Posterior vena cava (tissue), 2 donors: ENCODE results near the gene C1R. TPM values are rescaled to one million over a fixed set of nuclear protein-coding genes. Genes with fewer than 3 reads are reported as not detected.
"Not testable (repeated sequence)": the region's sequence is repeated elsewhere in the genome, so short reads cannot be mapped to it uniquely, and the experiment has no call there.

ENCODE experiments used
- DNase-seq: peaks from one replicate; pipeline ENCODE4 v3.0.0-alpha.2; 2020; ENCODE audit warnings: low spot score
- intact Hi-C, 2 donors: fragments of 100-400 bp; cut with DNase I; formaldehyde crosslinking; loops; one replicate each; pipeline versions ENCODE4 v1.14.1 to v1.14.2; 2022 to 2023
- total RNA-seq, 2 donors: library from RNA; stranded (reverse); fragmentation: NEBNext Ultra II Directional; extraction: Animal tissue kit (Norgen Biotek cat#: 25700); gene quantifications; one replicate each; pipeline ENCODE4 v1.2.1, GENCODE V29; 2021
- donor health status: DM: yes; HTN: yes; CAD: no.
- donor health status: DM: yes; HTN: yes; CAD: no.

Gene C1R
- total RNA-seq, 2 donors from 2014 or later: 1,008 to 1,686 TPM

DNA sequence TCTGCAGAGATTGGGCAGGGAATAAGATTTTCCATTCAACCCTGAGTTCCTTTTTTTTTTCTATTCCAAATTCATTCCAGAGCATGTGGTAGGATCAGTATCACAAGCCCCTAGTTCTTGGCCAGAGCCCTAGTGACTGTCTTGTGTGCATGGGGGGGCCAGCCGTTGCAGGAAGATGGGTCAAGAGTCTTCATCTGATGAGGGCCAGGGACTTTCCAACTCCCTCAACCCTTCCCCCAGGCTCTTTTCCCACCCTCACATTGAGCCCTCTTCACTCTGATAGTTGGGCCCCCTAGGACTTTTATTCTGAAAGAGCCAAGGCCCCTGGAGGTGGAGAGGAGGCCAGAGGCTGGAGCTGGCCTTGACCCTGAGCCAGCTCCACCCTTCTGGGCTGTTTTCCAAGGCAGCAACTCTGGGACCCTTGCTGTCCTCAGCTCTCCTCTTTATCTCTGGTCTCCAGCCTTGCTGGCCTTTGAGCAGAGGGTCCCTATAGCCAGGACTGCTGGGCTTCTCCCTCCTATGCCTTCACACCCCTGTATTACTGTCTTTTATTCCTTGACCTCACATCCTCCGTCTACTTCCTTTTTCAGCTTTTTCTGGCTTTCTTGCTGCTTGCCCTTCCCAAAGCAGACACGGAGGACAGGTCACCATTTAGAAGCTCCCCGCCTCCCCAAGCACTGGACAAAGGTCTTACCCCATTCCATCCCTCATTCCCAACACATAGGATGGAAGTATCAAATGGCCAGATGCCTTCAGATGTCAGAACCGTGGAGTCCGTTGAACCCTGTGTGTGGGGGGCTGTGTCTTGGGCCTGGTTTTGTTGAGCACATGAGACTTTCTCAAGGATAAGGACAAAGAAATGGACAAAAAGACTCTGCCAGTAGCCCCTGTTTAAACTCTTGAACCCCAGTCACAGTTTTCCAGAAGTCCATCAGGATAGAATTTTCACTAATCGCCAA, 30.8 kb upstream of the C1R start:
- intact Hi-C loops: no loop called here
- DNase-seq: no peak

- intact Hi-C loops: no loop called here
- no peak for DNase-seq
These were observed 29.1 kb upstream of the C1R start for GRCh38 chr12:7121324-7121723.

DNA sequence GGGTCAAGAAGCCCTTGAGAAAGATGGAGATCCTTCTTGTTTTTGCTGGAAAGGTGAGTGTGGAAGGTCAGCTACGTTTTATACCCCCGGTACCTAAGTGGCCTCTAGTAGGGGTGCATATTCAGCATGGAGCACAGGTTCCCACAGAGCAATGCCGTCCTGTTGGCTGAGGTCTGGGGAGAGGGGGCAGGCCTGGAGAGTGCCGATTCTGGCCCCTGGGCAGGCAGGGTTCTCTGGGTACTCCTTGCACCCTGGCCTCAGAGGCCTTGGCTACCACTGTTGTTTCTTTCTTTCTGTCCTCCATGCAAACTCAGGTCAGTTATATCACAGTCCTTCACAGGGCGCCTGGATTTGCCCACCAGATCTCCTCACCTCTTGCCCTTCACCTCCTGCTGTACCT, 27.9 kb upstream of the C1R start:
- intact Hi-C loops: no loop called here
- DNase-seq: no peak

DNA sequence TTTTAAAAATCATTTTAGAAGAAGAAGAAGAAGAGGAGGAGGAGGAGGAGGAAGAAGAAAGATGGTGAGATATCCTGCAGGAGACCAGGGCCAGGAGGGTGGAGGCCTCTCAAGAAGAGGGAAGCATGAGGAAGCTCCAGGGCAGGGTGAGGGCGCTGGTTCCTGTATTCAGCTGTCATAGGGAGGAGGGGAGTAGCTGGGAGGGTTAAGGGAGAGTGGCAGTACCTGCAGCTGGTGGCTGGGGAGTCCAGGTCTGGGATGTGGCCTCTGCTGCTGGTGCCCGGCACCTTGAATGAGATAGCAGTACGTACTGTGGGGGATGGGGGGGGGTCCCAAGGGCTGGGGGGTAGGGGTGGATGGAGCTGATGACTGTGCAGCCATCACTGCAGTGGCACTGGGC, 26.6 kb upstream of the C1R start:
- DNase-seq: no peak
- intact Hi-C loops: loop anchor here (10.0 kb wide), 2 partner anchors 64 to 164 kb away; partner anchors contain the start of gene PTPN6 (in 1 of the 2)

DNA sequence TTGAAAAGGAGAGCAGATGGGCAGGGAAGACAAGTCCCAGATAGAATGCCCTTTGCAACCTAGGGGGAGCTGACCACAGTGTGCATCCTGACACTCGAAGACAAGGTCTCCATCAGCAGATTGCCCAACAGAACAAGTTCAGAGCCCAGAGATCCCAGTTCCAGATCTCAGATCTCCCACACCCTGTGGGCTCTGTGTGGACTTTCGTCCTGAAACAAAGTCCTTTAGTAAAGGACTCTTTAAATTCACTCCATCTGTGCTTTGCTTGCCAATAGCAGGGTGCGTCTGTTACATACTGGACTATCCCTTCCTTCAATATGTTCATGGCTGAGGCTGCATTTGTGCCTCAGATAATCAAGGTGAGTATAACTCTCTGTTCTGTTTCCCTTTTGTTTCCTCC, 25.4 kb upstream of the C1R start:
- intact Hi-C loops: loop anchor here (10.0 kb wide), 2 partner anchors 63 to 163 kb away; partner anchors contain the start of gene PTPN6 (in 1 of the 2)
- DNase-seq: no peak

DNA sequence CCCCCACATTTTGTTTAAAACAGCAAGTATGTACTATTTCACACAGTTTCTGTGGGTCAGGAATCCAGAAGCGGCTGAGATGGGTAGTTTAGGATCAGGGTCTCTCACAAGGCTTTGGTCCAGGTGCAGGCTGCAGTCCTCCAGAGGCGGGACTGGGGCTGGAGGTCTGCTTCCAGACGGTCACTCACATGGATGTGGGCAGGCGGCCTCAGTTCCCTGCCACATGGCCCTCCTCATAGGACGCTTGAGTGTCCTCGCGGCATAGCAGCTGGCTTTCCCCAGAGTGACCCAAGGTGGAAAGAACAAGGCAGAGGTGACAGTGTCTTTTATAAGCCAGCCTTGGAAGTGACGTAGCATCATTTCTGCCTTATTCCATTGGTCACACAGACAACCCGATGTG, 24.7 kb upstream of the C1R start:
- intact Hi-C loops: loop anchor here (10.0 kb wide), 2 partner anchors 62 to 162 kb away; partner anchors contain the start of gene PTPN6 (in 1 of the 2)
- DNase-seq: no peak

- intact Hi-C loops: loop anchor here (10.0 kb wide), 2 partner anchors 61 to 161 kb away; partner anchors contain the start of gene PTPN6 (in 1 of the 2)
- DNase-seq: no peak
These were observed 24.0 kb upstream of the C1R start for GRCh38 chr12:7116196-7116595.

- DNase-seq: no peak
- intact Hi-C loops: loop anchor here (5.0 to 10.0 kb wide), 3 partner anchors 53 to 160 kb away; partner anchors contain the start of genes C1S (in 1 of the 2) and PTPN6 (in 1 of the 2)
These were observed 22.6 kb upstream of the C1R start for GRCh38 chr12:7114851-7115250.

DNA sequence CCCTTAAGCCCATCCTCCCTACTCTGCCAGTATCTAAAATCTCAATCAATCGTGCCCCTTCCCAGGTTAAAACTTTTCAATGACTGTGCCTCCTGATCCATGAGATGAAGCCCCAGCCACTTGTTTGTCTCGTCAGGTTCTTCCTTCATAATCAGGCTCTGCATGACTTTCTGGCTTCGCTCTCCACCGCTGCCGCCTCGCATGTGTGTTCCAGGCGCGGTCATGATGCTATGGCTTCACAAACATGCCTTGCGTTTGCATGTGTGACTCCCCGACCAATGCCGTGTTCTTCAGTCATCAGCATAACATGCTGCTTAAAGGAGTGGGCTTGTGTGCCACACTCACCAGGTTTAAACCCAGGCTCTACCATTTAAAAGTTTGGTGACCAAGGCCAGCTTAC, 21.8 kb upstream of the C1R start:
- DNase-seq: no peak
- intact Hi-C loops: loop anchor here (5.0 to 10.0 kb wide), 3 partner anchors 52 to 159 kb away; partner anchors contain the start of genes C1S (in 1 of the 2) and PTPN6 (in 1 of the 2)

DNA sequence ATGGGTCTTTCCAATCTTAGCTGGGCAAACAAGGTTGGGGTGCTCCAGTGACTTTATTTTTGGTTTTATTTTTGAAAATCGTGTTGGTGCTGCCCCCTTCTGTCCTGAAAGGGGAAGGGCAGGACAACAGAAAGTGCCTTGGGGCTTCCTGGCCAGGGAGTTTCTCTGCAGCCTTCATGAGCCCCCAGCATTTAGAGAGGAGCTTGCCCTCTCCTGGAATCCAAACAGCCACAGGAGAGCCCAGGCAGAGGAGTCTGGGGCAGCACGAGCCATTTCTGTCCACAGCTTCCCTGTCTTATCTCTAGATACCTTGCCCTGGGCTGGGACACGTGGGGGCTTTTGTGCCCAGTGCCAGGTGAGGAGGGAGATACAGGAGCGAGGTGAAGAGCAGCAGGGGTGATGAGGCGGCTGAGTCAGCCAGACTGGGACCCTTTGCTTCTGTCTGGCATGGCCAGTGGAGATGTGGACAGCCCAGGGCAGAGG, 21.2 kb upstream of the C1R start:
- intact Hi-C loops: loop anchor here (5.0 to 10.0 kb wide), 3 partner anchors 51 to 159 kb away; partner anchors contain the start of genes C1S (in 1 of the 2) and PTPN6 (in 1 of the 2)
- no peak for DNase-seq

DNA sequence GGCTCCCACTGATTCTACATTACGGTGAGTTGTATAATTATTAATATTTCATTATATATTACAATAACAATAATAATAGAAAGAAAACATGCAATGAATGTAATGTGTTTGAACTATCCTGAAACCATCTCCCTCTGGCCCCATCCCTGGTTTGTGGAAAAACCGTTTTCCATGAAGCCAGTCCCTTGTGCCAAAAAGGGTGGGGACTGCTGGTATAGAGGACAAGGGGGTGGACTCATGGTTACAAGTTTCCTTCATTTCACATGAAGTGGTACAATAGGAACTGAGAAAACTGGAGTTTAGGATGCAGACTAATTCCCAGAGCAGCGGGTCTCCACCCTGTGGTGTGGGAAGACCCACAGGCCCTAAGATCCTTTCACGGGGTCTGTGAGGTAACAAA, 19.8 kb upstream of the C1R start:
- DNase-seq: no peak
- intact Hi-C loops: loop anchor here (5.0 to 10.0 kb wide), 3 partner anchors 50 to 157 kb away; partner anchors contain the start of genes C1S (in 1 of the 2) and PTPN6 (in 1 of the 2)

DNA sequence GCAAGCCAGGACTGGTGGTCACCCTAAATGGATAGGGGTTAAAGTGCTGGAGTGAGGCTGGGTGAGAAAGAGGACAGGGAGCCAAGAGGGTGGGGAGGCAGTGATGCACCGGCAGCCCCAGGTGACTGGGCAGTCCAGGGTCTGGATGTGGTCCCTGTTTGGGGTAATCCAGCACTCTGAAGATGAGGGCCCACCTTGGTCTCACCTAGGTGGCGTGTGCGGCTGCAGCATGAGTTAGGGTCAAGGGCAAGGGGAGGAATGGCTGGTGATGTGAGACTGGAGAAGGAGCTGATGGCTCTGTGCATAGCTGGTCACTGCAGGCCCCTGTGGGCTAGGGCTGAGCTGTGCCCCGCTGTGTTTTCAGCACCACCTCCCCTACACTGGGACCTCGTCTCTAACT, 18.4 kb upstream of the C1R start:
- intact Hi-C loops: loop anchor here (5.0 to 10.0 kb wide), 3 partner anchors 48 to 156 kb away; partner anchors contain the start of genes C1S (in 1 of the 2) and PTPN6 (in 1 of the 2)
- no peak for DNase-seq

- intact Hi-C loops: loop anchor here (1.0 to 5.0 kb wide), 2 partner anchors 17 to 442 kb away; partner anchors contain the start of gene C1R (in 1 of the 2)
- DNase-seq: no peak
These were observed 17.3 kb upstream of the C1R start for GRCh38 chr12:7109572-7109920.

DNA sequence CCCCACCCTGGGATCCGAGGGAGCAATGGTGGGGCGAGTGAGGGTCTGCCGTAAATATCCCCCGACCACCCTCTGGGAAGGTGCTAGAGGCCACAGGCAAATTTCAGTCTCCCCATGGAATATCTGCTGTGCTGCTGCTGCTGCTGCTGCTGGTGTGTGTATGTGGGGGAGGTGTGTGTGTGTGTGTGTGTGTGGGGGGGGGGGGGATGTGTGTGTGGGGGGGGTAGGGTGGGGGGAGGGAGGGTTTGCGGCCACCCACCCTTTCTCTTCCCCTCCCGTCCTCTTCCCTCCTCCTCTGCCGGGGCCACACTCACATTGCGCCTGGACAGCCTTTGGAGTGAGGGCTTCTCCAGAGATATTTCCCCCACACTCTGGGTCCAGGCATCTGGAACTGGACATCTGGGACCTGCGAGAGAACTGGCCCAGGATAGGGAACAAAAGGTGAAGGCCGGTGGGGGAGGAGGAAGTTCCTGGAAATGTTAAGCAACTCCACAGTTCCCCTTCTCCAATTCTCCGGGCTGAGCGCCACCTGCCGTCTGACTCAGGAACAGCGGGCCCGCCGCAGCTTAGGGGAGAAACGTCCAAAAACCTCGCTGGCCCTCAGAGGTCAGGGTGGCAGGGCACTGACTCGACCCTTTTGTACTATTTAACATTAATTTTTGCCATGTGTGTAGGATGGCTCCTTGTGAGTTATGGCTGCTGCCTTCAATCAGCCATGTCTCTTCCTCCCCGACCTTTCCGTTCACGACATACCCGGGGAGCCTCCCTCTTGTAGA, 16.7 kb upstream of the C1R start, which contains the start of gene C1RL:
TSS of gene C1RL (minus strand) at position 419 of the 776 bp plus-strand sequence. CDS start at position 385, 34 bp downstream.
- intact Hi-C loops: loop anchor here (1.0 to 5.0 kb wide), 2 partner anchors 17 to 442 kb away; partner anchors contain the start of gene C1R (in 1 of the 2)
- peak; percentile 98 for DNase-seq

- intact Hi-C loops: loop anchor here in 1 of 2 donors (5.0 kb wide), 1 partner anchor 441 kb away; no protein-coding TSS in a partner anchor
- DNase-seq: peak; percentile 95
These were observed 16.0 kb upstream of the C1R start for GRCh38 chr12:7108003-7108795.

GRCh38 chr12:7107636-7108002, 15.4 kb upstream of the C1R start:
- intact Hi-C loops: loop anchor here in 1 of 2 donors (5.0 kb wide), 1 partner anchor 440 kb away; no protein-coding TSS in a partner anchor

DNA sequence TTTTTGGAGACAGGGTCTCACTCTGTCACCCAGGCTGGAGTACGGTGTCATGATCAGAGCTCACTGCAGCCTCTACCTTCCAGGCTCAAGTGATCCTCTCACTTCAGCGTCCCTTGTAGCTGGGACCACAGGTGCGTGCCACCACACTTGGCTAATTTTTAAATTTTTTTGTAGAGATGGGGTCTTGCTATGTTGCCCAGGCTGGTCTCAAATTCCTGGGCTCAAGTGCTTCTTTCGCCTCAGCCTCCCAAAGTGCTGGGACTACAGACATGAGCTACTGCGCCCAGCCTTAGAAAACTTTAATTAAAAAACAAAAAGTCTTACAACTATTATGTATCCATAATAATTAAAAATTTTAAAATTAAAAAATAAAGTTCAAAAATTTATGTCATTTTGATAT, 14.9 kb upstream of the C1R start:
- intact Hi-C loops: loop anchor here in 1 of 2 donors (5.0 kb wide), 1 partner anchor 440 kb away; no protein-coding TSS in a partner anchor
- DNase-seq: not testable (repeated sequence)

More at GRCh38 chr12:7107636-7108002, 15.4 kb upstream of the C1R start:
- DNase-seq: no peak

DNA sequence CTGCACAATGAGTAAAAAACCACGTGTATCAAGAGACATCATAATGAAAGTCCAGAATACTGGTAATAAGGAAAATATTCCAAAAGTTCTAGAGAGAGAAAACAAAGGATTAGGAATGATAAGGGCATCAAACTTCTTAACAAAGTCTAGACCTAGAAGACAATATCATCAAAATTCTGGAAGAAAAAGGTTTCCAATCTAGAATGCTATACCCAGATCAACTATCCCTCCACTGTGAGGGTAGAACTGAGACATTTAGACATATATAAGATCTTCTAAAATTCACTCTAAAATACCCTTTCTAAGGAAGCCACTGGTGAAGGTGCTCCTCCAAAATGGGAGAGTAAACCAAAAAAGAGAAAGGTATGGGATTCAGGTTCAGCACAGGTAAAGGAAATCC, 13.8 kb upstream of the C1R start:
- intact Hi-C loops: loop anchor here in 1 of 2 donors (5.0 kb wide), 1 partner anchor 439 kb away; no protein-coding TSS in a partner anchor
- no peak for DNase-seq
